DMS53 (cell line): ENCODE results near the gene NLE1.
"Not testable (repeated sequence)": the region's sequence is repeated elsewhere in the genome, so short reads cannot be mapped to it uniquely, and the experiment has no call there.

Source experiments
- DNase-seq: peaks from one replicate; lab custom pipeline; 2025; lab: John Stamatoyannopoulos, UW

Gene NLE1

GRCh38 chr17:35141681-35142466 lies at the start of gene NLE1:
TSS of gene NLE1 (minus strand) at chr17:35142303. CDS start at chr17:35142275, 28 bp downstream.
- DNase-seq: peak; percentile 87

- no peak for DNase-seq
These were observed 49.0 kb upstream of the NLE1 start for GRCh38 chr17:35191001-35191695.

GRCh38 chr17:35189291-35189690 lies 47.2 kb upstream of the NLE1 start:
- DNase-seq: no peak

- no peak for DNase-seq
These were observed 46.0 kb upstream of the NLE1 start for GRCh38 chr17:35188111-35188510.

- DNase-seq: no peak
These were observed 45.4 kb upstream of the NLE1 start for GRCh38 chr17:35187481-35187880.

GRCh38 chr17:35185849-35186248 lies 43.7 kb upstream of the NLE1 start:
- DNase-seq: no peak

- DNase-seq: peak; percentile 4
These were observed 42.2 kb upstream of the NLE1 start for GRCh38 chr17:35184274-35184673.

- no peak for DNase-seq
These were observed 41.2 kb upstream of the NLE1 start for GRCh38 chr17:35183332-35183731.

- not testable (repeated sequence) for DNase-seq
These were observed 37.3 kb upstream of the NLE1 start for GRCh38 chr17:35179379-35179778.

GRCh38 chr17:35176897-35177296 lies 34.8 kb upstream of the NLE1 start:
- DNase-seq: no peak

GRCh38 chr17:35175638-35176415 lies 33.7 kb upstream of the NLE1 start:
- no peak for DNase-seq

GRCh38 chr17:35174835-35175334 lies 32.8 kb upstream of the NLE1 start:
- no peak for DNase-seq

GRCh38 chr17:35172321-35172720 lies 30.2 kb upstream of the NLE1 start:
- DNase-seq: not testable (repeated sequence)

GRCh38 chr17:35171834-35172233 lies 29.7 kb upstream of the NLE1 start:
- no peak for DNase-seq

GRCh38 chr17:35170968-35171771 lies 29.1 kb upstream of the NLE1 start:
- peak; percentile 40 for DNase-seq

GRCh38 chr17:35169835-35170363 lies 27.8 kb upstream of the NLE1 start:
- no peak for DNase-seq

GRCh38 chr17:35167666-35168065 lies 25.6 kb upstream of the NLE1 start:
- DNase-seq: peak; percentile 8

GRCh38 chr17:35167046-35167445 lies 24.9 kb upstream of the NLE1 start:
- DNase-seq: peak; percentile 85

GRCh38 chr17:35166526-35166925 lies 24.4 kb upstream of the NLE1 start:
- no peak for DNase-seq

GRCh38 chr17:35164716-35165115 lies 22.6 kb upstream of the NLE1 start:
- DNase-seq: no peak

GRCh38 chr17:35163886-35164285 lies 21.8 kb upstream of the NLE1 start:
- no peak for DNase-seq
